Gastrocnemius medialis (tissue), 4 donors: Measurements from ENCODE around the gene CSGALNACT2.

Source experiments
- CTCF ChIP-seq, 5 experiments: fragments of 450-650 bp in 3 of 5; fragments of 200-600 bp in 2 of 5; sonication (generic) in 2 of 5; IDR thresholded peaks in 4 of 5; conservative IDR thresholded peaks in 1 of 5; 1 replicate in 4 of 5; 2 replicates in 1 of 5; pipeline ENCODE4 v1.5.1; 2016 to 2019; ENCODE audit warnings: antibody characterized with exemption in 5 of 5, mild to moderate bottlenecking in 3 of 5, moderate library complexity in 3 of 5
- POLR2A ChIP-seq, 2 donors: fragments of 450-650 bp; IDR thresholded peaks; one replicate each; pipeline ENCODE4 v1.6.1; 2017; ENCODE audit warnings: antibody characterized with exemption in 2 of 2, mild to moderate bottlenecking in 2 of 2, moderate library complexity in 2 of 2

- TF ChIP-seq CTCF (IDR thresholded peaks at IDR 0.05 in 4 of 5, conservative IDR thresholded peaks at IDR 0.05 in 1 of 5): no peak
- no peak for TF ChIP-seq POLR2A (IDR thresholded peaks at IDR 0.05)
Observed at GRCh38 chr10:43113201-43114087, 24.8 kb upstream of the CSGALNACT2 start.
